Measurements from ENCODE around the gene ITIH5. TPM values are rescaled to one million over a fixed set of nuclear protein-coding genes. Genes with fewer than 3 reads are reported as not detected.

The ITIH5 gene
- total RNA-seq, 1 donor from 2014 or later: not detected

DNA sequence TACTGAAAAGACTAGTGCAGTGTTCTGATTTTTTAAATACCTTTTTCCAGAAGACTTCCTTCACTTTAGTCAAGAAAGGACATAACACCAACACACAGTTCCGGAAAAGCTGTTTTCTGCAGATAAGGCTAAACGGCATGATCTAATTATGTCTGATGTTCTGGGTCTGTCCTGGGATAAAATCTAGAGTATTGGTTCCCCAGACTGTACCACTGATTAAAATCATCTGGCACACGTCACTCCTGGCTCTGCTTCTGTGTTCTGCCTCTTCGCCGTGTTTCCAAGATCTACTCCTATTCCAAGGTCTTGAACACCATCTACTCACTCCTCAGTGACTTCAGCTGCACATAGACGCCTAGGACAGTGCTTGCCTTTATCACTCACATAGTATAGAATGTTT, 155.2 kb downstream of the ITIH5 start:
- TF ChIP-seq, protein P1, sequence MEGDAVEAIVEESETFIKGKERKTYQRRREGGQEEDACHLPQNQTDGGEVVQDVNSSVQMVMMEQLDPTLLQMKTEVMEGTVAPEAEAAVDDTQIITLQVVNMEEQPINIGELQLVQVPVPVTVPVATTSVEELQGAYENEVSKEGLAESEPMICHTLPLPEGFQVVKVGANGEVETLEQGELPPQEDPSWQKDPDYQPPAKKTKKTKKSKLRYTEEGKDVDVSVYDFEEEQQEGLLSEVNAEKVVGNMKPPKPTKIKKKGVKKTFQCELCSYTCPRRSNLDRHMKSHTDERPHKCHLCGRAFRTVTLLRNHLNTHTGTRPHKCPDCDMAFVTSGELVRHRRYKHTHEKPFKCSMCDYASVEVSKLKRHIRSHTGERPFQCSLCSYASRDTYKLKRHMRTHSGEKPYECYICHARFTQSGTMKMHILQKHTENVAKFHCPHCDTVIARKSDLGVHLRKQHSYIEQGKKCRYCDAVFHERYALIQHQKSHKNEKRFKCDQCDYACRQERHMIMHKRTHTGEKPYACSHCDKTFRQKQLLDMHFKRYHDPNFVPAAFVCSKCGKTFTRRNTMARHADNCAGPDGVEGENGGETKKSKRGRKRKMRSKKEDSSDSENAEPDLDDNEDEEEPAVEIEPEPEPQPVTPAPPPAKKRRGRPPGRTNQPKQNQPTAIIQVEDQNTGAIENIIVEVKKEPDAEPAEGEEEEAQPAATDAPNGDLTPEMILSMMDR (IDR thresholded peaks at IDR 0.05): no peak
- Mint-ChIP-seq H3K27me3 (no peaks in the 10 kb centered on the region), H3K9me3 (peaks cover 18% of the 10 kb centered on the region), H3K36me3 (ENCODE audit: low read depth) (peaks cover 2% of the 10 kb centered on the region), H3K4me1 (peaks cover 16% of the 10 kb centered on the region), H3K27ac (no peak overlapping the region), H3K4me3 (no peak overlapping the region)
- ChIA-PET POLR2A (no interaction called here), CTCF (no interaction called here)
- intact Hi-C loops (cut with micrococcal nuclease): no loop called here
- ATAC-seq (ENCODE audit: low read depth): no peak
- DNase-seq: no peak

Other genes with a start within 250 kb of the ITIH5 start
- not detected in 2 replicates for gene ITIH2, start 36.4 kb upstream of the ITIH5 start, total RNA-seq
- gene KIN, start 121.0 kb upstream of the ITIH5 start, total RNA-seq: 12.6 and 13.1 TPM in 2 replicates
- gene ATP5F1C, start 121.2 kb upstream of the ITIH5 start, total RNA-seq: 177 and 182 TPM in 2 replicates
- gene TAF3, start 151.5 kb upstream of the ITIH5 start, total RNA-seq: 12.4 and 12.6 TPM in 2 replicates

Measured in activated B cell treated with CpG ODN at 0.5 μM for 24 hours (primary cell).